ENCODE data around the gene NDUFS7.
"Not testable (repeated sequence)": the region's sequence is repeated elsewhere in the genome, so short reads cannot be mapped to it uniquely, and the experiment has no call there.

NDUFS7 gene

DNA sequence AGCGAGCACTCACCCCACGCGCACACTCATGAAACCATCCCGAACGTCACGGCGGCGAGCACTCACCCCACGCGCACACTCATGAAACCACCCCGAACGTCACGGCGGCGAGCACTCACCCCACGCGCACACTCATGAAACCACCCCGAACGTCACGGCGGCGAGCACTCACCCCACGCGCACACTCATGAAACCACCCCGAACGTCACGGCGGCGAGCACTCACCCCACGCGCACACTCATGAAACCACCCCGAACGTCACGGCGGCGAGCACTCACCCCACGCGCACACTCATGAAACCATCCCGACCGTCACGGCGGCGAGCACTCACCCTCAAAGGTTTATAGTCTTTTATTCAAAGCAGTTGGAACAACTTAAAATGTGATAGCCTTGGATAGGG is 36.4 kb downstream of the NDUFS7 start:
- not testable (repeated sequence) for DNase-seq

DNA sequence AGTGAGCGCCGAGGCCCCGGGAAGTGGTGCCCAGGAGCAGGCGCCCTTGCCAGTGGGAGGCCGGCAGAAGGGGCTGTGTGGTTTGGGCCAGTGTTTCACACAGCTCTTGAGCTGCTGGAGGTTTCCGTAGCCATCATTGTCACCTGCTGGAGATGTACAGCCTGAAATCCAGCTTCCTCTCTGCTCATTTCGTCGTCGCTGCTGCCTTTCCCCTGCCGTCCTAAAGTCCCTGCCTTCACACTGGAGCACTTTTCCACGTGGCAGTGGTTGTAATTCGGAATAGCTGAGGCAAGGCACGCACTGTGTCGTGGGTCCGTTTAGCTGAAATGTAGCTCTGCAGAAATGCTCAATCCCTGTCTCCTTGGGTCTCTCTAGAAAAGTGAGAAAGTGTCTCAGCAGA is 36.9 kb downstream of the NDUFS7 start:
- DNase-seq = no peak

DNA sequence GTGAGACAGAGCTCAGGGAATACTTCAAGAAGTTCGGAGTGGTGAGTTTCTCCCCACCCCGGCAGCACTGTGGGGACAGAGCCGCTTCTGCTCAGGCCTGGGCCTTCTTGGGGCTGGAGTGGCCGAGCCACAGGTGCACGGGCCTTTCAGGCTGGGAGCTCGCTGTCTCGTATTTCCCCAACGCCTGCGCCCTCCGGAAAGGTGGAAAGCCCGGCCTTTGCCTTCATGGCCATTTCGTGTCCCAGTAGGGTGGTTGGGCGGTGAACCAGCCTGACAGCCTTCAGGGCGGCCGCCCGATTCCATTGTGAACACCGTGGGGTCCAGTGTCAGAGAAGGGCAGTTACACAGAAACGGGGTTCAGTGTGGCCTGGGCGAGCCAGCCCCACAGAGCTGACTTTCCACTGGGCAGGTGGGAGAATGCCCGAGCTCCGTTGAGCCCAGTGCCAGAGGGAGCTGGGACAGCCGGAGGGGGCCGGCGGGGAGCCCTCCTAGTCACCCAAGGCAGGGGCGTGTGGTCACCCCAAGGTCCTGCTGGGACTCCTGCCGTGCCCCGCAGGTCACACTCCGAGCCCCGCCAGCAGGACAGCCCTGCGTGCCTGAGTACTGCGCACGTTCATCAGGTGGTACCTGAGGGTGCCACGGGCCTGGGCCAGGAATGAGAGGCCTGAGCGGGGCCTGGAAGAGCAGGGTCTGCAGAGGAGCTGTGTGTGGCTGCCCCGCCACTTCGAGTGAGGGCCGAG is 37.7 kb downstream of the NDUFS7 start:
- no peak for DNase-seq

DNA sequence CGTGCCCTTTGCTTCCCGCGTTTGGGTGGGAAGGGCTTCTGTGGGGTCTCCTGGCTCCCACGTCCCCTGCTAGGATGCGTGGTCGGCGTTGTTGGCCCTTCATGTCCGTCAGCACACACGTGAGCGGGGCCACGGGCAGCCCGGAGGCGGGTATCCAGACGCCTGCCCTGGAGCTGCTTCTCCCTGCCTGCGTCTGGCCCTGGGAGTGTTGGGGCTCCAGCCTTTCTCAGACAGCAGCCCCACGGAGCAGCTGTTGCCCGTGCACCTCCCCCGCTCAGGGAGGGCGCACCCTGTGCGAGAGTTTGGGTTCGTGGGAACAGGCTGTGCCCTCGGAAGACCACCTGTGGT is 38.2 kb downstream of the NDUFS7 start:
- no peak for DNase-seq

DNA sequence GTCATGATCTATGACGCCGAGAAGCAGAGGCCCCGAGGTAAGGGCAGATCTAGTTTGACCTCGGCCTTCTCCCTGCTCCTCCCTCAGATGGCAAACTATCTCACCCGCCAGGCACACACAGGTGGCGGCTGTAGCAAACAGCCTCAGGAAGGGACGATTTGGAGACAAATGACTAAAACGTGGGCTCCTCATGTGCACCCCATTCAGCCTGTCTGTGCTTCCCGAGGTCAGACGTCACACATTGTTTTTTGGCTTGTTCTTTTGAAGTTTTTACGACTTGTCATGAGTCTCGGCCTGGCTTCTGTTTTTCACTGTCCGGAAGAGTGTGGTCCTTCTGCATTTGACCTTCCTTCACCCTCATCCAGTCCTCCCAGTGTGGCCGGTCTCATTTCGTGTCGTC is 38.7 kb downstream of the NDUFS7 start:
- no peak for DNase-seq

- no peak for DNase-seq
These were observed 39.2 kb downstream of the NDUFS7 start for GRCh38 chr19:1422943-1423342.

- no peak for DNase-seq
These were observed 39.9 kb downstream of the NDUFS7 start for GRCh38 chr19:1423436-1424191.

- DNase-seq = no peak
These were observed 40.7 kb downstream of the NDUFS7 start for GRCh38 chr19:1424192-1424955.

- no peak for DNase-seq
These were observed 41.6 kb downstream of the NDUFS7 start for GRCh38 chr19:1425102-1425837.

- DNase-seq = no peak
These were observed 42.2 kb downstream of the NDUFS7 start for GRCh38 chr19:1425902-1426301.

DNA sequence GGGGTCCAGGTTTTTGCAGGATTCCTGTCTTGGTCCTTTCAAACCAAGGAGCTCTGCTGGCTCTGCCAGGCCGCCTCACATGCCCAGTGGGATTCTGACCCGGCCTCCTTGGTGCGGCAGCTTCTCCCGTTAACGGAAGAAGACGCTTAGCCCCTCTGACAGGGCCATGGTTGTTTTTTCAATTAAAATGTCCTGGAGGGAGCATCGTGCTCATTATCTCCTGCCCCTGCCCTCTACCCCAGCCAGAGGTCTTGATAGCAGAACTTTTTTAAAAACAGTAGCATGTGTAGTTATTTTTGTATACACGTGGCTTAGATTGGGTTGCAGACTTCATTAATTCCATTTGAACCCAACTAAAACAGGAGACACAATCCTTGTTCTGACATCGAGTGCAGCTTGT is 43.0 kb downstream of the NDUFS7 start:
- DNase-seq = no peak

DNA sequence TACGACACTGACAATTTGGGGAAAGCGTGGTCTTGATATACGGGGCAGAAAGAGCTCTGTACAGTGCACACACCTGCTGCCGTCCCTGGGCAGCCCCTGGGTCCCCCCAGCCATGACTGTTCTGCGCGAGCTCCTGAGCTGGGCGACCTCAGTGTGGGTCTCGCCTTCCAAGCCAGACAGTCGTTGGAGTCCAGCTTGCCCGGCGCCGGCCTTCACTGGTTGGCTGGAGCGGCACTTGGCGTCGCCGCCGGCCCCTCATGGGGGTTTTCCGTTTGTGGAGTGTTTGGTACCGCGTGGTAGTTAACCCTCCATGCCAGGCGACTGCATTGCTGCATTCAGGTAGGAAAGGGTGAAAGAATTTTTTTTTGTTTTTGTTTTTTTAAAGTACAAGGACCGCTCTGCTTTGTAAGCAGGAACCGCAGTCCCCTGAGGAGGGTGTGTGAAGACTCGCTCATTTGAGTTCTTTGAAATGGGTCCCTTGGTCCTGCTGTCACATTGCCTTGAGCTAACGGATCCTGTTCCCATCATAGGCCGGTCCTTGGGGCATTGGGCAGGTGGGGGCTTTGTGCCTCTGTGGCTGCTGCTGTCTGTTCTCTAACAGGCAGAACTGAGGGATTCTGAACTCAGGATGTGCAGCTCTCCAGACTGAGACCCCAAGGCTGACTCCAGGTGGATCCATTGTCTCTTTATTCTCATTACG is 43.7 kb downstream of the NDUFS7 start:
- DNase-seq = no peak

GRCh38 chr19:1428738-1429391 is 45.2 kb downstream of the NDUFS7 start:
- DNase-seq = no peak

DNA sequence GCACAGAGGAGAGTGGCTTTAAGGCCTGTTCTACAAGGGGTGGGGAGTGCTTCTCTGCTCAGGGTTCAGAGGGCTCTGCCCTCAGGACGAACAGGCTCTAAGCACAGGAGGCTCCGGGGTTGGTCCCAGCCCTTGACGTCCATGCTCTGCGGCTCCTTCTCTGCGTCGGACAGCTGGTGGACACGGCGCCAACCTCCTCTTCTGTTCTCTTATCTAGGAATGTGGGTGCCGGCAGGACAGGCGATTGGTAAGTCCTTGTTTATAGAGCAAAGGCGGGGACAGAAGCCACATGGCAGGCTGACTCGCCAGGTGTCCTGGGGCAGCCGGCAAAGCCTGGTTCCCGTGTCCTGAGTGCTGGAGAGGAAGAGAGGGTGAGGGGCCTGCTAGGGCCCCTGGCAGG is 46.0 kb downstream of the NDUFS7 start:
- DNase-seq = no peak

DNA sequence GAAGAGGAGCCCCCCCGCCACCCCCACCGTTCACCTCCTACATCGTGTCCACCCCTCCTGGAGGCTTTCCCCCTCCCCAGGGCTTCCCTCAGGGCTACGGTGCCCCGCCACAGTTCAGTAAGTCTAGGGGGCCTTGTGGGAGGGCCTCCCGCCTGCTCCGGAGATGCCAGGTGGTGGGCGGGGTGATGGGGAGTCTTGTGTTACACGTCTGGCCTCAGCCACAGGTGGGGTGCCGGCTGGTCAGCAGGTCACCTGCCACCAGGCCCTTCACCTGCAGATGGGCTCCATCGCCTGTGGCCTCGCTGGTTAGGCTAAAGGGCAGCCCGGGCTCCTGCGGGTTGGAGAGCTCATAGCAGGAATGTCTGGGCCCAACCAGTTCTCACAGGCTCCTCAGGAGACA is 46.5 kb downstream of the NDUFS7 start:
- DNase-seq = no peak

DNA sequence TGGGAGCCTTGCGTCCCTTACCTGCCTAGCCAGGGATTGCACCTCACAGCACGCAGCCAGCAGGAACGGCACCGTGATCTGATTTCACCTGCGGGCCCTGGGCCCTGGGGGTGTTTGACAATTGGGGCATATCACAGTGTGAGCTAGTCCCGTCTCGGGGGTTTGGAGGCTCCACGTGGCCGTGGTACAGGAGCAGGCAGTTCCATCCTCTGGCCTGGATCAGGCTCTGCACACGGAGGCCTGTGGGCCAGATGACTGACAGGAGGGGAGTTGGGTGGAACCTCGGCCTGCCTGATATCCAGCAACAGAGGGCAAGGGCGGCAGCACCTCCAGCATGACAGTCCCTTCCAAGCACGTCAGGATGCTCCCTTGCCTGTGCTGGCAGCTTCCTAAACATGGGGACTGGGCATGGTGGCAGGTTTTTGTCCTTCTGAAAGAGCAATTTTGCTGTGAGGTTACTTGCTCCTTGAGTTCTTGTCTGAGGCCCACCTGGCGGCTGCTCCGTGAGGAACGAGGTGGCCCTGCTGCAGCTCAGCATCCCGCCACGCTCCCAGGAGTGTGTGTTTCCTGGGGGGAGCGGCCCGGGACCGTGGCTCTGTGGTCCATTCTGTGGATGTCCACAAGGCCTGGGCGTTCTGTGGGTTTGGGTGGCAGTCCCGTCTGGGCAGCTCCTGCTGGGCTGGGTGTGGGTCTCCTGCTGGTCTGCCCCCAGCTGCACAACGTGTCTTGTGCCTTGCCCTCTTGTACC is 48.2 kb downstream of the NDUFS7 start:
- DNase-seq = no peak

DNA sequence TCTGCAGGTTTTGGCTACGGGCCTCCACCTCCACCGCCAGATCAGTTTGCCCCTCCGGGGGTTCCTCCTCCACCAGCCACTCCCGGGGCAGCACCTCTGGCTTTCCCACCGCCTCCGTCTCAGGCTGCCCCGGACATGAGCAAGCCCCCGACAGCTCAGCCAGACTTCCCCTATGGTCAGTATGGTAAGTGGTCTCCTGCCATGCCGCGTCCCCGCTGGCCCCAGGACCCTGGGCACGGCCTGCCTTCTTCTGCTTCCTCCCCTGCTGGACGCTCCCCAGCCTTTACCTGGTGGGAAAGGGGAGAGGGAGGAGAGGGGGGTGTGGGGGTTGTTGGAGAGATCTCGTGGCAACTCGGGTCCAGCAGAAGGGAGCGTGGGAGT is 48.8 kb downstream of the NDUFS7 start:
- no peak for DNase-seq

- DNase-seq = no peak
These were observed 49.7 kb downstream of the NDUFS7 start for GRCh38 chr19:1433119-1434039.

DNA sequence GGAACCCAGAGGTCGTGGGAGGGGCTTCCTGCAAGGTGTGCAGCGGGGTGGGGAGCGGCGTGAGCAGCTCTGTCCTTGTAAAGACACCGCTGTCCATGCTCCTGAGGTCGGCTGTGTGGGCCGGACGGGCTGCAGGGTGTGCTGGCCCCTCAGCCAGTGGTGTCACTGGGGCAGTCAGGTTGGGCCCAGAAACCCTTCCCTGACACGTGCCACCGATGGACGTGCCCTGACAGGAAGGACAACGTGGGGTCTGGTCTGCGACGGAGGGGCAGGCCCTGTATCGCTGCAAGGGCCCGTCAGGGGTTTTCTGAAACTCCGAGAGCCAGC is 50.3 kb downstream of the NDUFS7 start:
- no peak for DNase-seq

DNA sequence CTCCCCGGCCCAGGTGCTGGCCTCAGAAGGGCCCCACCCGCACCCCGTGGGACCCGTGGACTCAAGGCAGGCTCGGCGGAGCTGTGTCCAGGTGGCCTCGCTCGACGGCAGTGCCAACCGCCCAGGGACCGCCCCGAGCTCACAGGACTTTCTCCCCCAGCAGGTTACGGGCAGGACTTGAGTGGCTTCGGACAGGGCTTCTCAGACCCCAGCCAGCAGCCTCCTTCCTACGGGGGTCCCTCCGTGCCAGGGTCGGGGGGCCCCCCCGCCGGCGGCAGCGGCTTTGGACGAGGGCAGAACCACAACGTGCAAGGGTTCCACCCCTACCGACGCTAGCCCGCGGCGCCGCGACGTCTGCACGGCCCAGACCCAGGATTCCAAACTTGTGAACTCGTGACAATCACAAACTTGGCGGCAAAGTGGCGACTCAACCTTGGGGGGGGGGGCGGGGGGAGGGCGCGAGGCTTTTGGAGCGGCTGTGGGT is 50.9 kb downstream of the NDUFS7 start:
- DNase-seq = no peak

All from NCI-H446 treated with DMSO at 0.1 percent for 48 hours (cell line).